Neuron (in vitro differentiated cells): Measurements from ENCODE around the gene FTSJ3.

ENCODE experiments used
- H2AFZ ChIP-seq: one replicate; pipeline ENCODE4 v1.6.1; 2013; ENCODE audit warnings: low read depth, mild to moderate bottlenecking, inconsistent platforms, low read length, moderate library complexity
- H3K27me3 ChIP-seq: one replicate; pipeline ENCODE4 v1.6.1; 2013; ENCODE audit warnings: low read length; ENCODE audit not compliant: insufficient read depth
- H3K36me3 ChIP-seq: one replicate; pipeline ENCODE4 v1.6.1; 2013; ENCODE audit warnings: low read length; ENCODE audit not compliant: insufficient read depth
- H3K4me1 ChIP-seq: one replicate; pipeline ENCODE4 v1.6.1; 2013; ENCODE audit warnings: low read length; ENCODE audit not compliant: insufficient read depth
- H3K4me3 ChIP-seq: 2 replicates; pipeline ENCODE4 v1.5.1; 2013; ENCODE audit warnings: mild to moderate bottlenecking, low read length, moderate library complexity
- H3K9me3 ChIP-seq: one replicate; pipeline ENCODE4 v1.6.1; 2013; ENCODE audit warnings: low read length

The FTSJ3 gene

DNA sequence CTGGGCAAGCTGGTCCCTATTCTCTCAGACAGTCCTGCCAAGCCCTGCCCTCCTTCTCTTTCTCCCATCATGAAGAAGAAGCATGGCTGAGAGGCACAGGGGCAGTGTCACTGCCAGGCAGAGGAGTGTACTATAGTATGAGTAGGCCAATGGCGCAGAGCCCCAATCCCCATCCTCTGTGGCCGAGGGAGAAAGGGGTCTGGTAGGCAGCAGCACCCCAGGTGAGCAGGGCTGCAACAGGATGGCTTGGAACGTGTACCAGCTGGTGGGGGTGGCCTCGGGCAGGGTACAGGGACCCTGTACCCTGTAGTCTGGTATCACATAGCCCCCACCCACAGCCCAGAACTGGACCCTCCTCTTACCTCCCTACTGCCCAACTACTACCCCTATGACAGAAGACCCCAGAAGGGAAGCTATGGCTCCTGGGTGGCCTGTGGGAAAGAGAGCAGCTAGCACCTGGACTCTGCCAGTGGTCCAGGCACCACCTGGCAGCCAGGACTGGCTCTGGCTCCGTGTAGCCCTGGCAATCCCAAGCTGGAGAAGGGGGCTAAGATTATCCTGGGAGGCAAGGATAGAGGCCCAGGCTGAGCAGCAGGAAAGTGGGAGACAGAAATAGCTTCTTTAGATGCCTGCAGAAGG lies 10.6 kb upstream of the FTSJ3 start:
- H3K9me3 ChIP-seq = no peaks in the 10 kb centered on the region
- H3K4me3 ChIP-seq = no peak overlapping the region
- H2AFZ ChIP-seq = no peak overlapping the region
- peaks cover 13% of the 10 kb centered on the region for H3K4me1 ChIP-seq
- peaks cover 26% of the 10 kb centered on the region for H3K36me3 ChIP-seq
- no peaks in the 10 kb centered on the region for H3K27me3 ChIP-seq

DNA sequence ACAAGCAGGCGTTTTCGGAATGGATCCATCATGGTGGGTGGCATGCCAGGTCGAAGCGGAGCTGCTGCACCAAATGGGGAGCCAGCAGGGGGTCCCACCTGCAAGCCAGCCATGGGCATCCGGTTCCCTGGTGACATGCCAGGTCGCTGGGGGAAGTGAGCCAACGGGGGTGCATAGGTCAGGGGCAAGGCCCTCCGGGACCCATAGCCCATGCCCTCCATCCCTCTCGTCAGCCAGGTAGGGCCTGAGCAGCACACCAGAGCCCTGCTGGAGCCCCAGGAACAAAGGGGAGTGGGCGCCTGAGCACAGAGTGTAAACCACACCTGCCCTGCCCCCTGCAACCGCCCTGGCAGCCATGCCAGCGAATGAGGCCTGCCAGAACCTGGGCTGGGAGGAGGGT lies 10.0 kb upstream of the FTSJ3 start:
- no peaks in the 10 kb centered on the region for H3K27me3 ChIP-seq
- no peaks in the 10 kb centered on the region for H3K9me3 ChIP-seq
- peaks cover 13% of the 10 kb centered on the region for H3K4me1 ChIP-seq
- H3K36me3 ChIP-seq = peaks cover 32% of the 10 kb centered on the region
- no peak overlapping the region for H2AFZ ChIP-seq
- no peak overlapping the region for H3K4me3 ChIP-seq

DNA sequence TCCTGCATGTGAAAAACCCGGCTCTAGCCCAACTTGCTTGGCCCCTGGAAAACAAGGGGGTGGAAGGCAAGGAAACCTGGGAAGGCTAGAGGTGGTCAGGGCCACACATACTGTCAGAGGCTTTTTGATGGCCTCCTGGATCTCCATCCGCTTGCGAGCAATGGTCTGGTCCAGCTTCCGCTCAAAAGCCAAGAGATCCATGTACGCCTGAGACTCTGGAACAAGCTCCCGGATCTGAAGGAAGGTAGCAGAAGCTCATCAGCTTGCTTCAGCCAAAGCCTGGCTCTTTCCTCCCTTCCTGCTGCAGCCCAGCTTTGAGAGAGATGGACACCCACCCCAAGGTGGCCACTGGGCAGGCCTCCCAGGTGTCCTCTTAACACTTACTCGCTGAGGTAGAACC lies 9.3 kb upstream of the FTSJ3 start:
- no peaks in the 10 kb centered on the region for H3K9me3 ChIP-seq
- H3K27me3 ChIP-seq = no peaks in the 10 kb centered on the region
- peaks cover 39% of the 10 kb centered on the region for H3K36me3 ChIP-seq
- H3K4me1 ChIP-seq = peaks cover 13% of the 10 kb centered on the region
- H3K4me3 ChIP-seq = no peak overlapping the region
- H2AFZ ChIP-seq = no peak overlapping the region

DNA sequence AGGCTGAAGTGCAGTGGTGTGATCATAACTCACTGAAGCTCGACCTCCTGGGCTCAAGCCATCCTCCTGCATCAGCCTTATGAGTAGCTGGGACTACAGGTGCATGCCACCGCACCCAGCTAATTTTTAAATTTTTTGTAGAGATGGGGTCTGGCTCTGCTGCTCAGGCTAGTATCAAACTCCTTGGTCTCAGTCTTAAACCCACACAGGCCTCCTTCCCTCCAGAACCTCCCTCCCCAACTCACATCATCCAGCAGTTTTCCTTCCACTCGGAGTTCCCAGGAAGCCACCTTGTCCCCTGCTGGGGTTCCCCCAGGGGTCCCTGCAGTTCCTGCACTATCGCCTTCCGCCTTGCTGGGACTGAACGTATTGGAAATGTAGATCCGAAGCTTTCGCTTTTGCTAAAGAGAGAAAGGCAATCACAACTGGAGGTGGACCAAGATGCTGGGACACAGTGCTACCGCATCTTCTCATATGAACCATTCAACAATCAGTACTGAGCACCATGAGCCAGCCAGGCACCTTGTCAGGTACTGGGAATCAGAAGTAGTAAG lies 7.8 kb upstream of the FTSJ3 start:
- H3K4me3 ChIP-seq = no peak overlapping the region

DNA sequence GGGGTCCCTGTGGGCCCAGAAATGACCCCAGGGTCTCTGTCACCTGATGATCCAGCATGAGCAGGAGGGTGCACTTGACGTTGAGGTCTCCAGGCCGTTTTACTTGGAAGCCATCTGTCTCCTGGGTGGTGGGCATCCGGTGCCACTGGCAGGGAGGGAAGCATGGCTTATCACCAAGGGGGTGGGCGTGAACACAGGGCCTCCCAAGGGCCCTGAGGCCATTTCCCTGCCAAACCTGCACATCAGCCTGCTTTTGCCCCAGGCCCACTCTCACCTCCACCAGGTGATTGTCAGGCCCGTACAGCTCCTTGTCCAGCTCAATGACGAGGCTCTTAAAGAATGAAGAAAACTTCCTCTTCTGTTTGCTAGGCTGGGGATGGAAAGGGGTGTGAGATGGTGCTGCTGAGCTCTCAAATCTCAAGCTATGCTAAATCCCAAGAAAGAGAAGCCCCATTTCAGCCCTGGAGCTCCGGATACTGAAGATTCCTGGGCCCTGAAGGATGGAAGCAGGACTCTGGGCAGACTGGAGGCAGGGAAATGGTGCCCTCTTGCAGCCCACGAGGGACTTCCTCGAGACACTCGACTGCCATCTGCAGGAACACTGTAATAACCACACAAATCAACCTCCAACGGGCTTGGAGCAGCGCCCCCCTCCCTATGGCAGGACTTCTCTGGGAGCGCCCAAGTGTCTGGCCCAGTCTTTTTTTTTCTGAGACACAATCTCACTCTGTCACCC lies 7.1 kb upstream of the FTSJ3 start:
- no peaks in the 10 kb centered on the region for H3K4me1 ChIP-seq
- no peak overlapping the region for H3K4me3 ChIP-seq
- H2AFZ ChIP-seq = no peak overlapping the region
- no peaks in the 10 kb centered on the region for H3K27me3 ChIP-seq
- peaks cover 61% of the 10 kb centered on the region for H3K36me3 ChIP-seq
- H3K9me3 ChIP-seq = no peaks in the 10 kb centered on the region

More for the DNA sequence above, 7.8 kb upstream of the FTSJ3 start:
- peaks cover 55% of the 10 kb centered on the region for H3K36me3 ChIP-seq
- H3K9me3 ChIP-seq = no peaks in the 10 kb centered on the region
- H3K27me3 ChIP-seq = no peaks in the 10 kb centered on the region
- H2AFZ ChIP-seq = no peak overlapping the region
- H3K4me1 ChIP-seq = no peaks in the 10 kb centered on the region

DNA sequence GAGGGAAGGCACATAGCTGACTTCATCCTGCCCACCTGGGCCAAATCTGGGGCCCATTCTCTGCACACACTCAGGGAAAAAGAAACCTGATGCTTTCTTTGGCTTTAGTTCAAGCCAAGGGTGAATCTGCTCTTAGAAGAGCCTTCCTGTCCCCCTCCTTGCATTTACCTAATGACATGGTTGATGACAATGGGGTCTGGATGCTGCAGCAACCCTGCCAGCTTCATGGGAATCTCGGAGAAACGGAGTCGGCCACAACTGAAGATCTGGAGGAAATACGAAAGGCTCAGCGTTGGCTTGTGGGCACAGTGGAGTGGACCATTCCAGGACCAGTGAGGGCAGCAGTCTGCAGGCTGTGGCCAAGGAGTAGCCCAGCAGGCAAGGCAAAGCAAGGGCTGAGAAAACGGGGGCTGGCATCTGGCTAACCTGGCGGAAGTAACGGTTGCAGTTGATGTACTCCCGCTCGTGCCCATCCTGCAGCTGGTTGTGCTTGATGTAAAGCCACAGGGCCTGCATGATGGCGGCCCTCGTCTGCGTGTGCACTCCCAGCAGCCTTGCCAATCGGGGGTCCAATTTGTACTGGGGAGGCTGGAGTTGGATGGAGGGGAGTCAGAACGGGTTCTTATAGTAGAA lies 6.4 kb upstream of the FTSJ3 start:
- Histone ChIP-seq H3K4me3 (no peak overlapping the region), H3K27me3 (no peaks in the 10 kb centered on the region), H3K9me3 (no peaks in the 10 kb centered on the region), H3K4me1 (peaks cover 5% of the 10 kb centered on the region), H2AFZ (no peak overlapping the region), H3K36me3 (peaks cover 68% of the 10 kb centered on the region)

DNA sequence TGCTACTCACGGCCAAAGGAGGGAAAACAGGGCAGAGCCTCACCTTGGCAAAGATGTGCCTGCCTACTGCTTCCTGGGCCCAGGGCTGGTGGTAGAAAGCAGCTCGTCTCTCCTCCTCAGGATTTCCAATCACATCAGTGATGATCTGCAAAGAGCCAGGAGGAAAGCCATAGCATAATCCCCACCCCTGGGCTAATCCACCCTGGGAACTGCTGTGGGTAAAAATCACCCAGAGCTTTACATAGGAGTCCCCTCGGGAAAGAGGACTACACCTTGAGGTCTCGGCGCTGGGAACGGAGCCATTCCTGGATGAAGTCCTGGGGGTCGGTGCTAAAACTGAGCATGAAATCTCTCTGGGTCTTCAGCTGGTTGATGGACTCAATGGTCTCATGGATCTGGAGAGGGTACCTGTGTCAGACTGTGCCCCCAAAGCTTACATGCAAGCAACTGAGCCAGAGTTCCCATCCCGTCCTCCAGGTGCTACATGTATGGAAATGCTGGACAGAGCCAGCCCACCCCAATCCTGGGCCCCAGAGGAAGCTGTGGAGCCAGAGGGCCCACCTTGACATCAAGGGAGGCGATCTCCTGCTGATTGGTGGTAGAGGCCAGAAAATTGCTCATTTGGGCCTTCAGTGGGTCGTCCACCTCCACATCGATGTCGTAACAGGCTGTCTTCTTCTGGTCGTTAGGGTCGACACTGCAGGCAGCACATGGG lies 5.7 kb upstream of the FTSJ3 start:
- H3K4me1 ChIP-seq = peaks cover 12% of the 10 kb centered on the region
- H3K36me3 ChIP-seq = peaks cover 71% of the 10 kb centered on the region
- H3K27me3 ChIP-seq = no peaks in the 10 kb centered on the region
- H2AFZ ChIP-seq = no peak overlapping the region
- H3K4me3 ChIP-seq = no peak overlapping the region
- H3K9me3 ChIP-seq = no peaks in the 10 kb centered on the region

DNA sequence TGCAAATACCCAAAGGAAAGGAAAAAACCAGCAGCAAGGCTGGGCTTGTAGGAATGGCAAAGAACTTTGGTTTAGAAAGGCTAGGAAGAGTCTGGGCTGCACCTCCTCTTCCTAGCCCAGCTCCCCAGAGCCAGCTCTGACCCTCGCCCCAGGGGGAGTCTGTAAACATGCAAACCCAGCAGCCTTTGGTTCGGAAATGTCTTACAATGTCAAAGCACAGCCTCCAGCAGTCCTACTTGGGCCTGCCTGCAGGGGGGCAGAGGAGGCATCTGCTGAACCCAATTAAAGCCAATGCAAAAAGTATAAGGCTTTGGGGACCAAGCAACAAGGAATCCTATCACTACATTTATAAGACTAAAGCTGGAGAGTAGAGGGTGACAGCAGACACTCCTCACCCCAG lies 5.0 kb upstream of the FTSJ3 start:
- H2AFZ ChIP-seq = no peak overlapping the region
- H3K36me3 ChIP-seq = peaks cover 71% of the 10 kb centered on the region
- no peaks in the 10 kb centered on the region for H3K27me3 ChIP-seq

DNA sequence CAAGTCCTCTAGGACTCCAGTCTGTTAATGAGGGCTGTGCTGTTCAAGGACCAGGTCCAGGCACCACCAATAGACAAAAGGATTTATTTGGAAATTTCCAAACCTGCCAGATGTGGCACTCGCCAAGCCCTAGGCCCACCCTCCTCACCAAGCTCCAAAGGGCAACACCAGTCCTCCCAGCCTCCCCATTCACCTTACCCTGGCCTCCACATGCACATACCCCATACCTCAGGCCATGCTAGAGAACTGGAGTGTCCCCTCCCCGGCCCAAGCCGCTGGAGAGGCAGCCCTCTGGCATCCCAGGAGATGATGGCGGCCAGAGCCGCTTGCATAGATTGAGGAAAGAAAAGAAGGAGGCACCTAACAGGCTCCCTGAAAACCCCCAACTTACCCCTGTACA lies 4.6 kb upstream of the FTSJ3 start:
- Histone ChIP-seq H3K4me3 (no peak overlapping the region), H3K27me3 (no peaks in the 10 kb centered on the region), H3K4me1 (peaks cover 15% of the 10 kb centered on the region), H3K36me3 (peaks cover 69% of the 10 kb centered on the region), H3K9me3 (no peaks in the 10 kb centered on the region), H2AFZ (no peak overlapping the region)

More for the DNA sequence above, 5.0 kb upstream of the FTSJ3 start:
- Histone ChIP-seq H3K9me3 (no peaks in the 10 kb centered on the region), H3K4me1 (peaks cover 15% of the 10 kb centered on the region), H3K4me3 (no peak overlapping the region)

DNA sequence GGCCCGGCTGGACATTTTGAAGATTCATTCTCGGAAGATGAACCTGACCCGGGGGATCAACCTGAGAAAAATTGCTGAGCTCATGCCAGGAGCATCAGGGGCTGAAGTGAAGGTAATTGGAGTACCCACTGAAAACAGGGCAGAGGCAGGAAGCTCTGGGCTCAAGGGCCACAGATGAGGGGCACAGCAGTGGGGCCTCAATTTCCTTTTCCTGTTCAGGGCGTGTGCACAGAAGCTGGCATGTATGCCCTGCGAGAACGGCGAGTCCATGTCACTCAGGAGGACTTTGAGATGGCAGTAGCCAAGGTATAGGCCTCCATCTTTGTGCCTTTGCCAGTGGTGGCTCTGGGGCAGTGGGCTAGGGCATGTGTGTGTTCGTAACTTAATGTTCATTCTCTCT lies 4.0 kb upstream of the FTSJ3 start:
- peaks cover 65% of the 10 kb centered on the region for H3K36me3 ChIP-seq

DNA sequence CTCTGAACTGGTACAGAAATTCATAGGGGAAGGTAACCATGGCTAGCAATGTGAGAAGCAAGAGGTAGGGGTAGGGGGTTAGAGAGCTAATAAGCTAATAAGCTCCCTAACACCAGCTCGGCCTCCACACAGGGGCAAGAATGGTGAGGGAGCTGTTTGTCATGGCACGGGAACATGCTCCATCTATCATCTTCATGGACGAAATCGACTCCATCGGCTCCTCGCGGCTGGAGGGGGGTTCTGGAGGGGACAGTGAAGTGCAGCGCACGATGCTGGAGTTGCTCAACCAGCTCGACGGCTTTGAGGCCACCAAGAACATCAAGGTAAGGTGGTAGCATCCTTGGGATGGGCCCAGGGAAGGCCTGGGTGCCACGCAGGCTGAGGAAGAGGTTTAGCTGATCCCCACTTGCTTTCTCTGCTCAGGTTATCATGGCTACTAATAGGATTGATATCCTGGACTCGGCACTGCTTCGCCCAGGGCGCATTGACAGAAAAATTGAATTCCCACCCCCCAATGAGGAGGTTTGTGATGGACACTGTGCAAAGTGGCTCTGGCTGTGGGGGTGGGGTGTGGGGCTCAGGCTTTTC lies 3.5 kb upstream of the FTSJ3 start:
- Histone ChIP-seq H3K36me3 (peaks cover 62% of the 10 kb centered on the region), H3K4me3 (no peak overlapping the region), H3K9me3 (no peaks in the 10 kb centered on the region), H3K4me1 (peaks cover 19% of the 10 kb centered on the region), H2AFZ (no peak overlapping the region), H3K27me3 (no peaks in the 10 kb centered on the region)

More for the DNA sequence above, 4.0 kb upstream of the FTSJ3 start:
- no peak overlapping the region for H2AFZ ChIP-seq
- no peaks in the 10 kb centered on the region for H3K27me3 ChIP-seq
- no peak overlapping the region for H3K4me3 ChIP-seq
- peaks cover 15% of the 10 kb centered on the region for H3K4me1 ChIP-seq
- H3K9me3 ChIP-seq = no peaks in the 10 kb centered on the region

DNA sequence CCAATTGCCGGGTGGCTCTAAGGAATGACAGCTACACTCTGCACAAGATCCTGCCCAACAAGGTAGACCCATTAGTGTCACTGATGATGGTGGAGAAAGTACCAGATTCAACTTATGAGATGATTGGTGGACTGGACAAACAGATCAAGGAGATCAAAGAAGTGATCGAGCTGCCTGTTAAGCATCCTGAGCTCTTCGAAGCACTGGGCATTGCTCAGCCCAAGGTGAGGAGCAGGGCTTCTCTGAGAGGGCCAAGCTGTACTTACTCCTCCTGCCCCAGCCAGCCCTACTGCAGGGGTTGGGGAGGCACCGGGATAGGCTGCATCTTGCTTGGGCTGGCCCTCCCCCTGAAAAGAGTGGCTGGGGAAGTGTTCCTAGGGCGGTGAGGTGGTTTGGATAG lies 2.8 kb upstream of the FTSJ3 start:
- H3K4me3 ChIP-seq = no peak overlapping the region
- H3K9me3 ChIP-seq = no peaks in the 10 kb centered on the region
- H2AFZ ChIP-seq = no peak overlapping the region
- peaks cover 23% of the 10 kb centered on the region for H3K4me1 ChIP-seq
- H3K36me3 ChIP-seq = peaks cover 64% of the 10 kb centered on the region
- H3K27me3 ChIP-seq = no peaks in the 10 kb centered on the region
